K562 (cell line): ENCODE measurements around the gene PITX2. TPM values are rescaled to one million over a fixed set of nuclear protein-coding genes. Genes with fewer than 3 reads are reported as not detected.

Experiments used
- ATAC-seq: fragments of 200-7000 bp; cut with Tn5 transposase; 3 replicates; pipeline ENCODE4 v1.9.1; 2020; ENCODE audit warnings: moderate library complexity
- BruUV-seq: library from RNA; stranded (reverse); fragments of 400-500 nt; replicated peaks from 2 replicates; lab custom pipeline; 2021; lab: Mats Ljungman, UMichigan
- CTCF ChIA-PET: fragments of 300-600 bp; formaldehyde crosslinking; extraction: SDS; loops from one replicate; lab custom pipeline; 2021; ENCODE audit warnings: low intra/inter-chr PET ratio; lab: Yijun Ruan, JAX
- POLR2A ChIA-PET: fragments of 300-600, 350-650 bp; sonication (Branson Sonifier 250); formaldehyde crosslinking; extraction: SDS; loops from one replicate; lab custom pipeline; 2021; ENCODE audit warnings: antibody characterized with exemption, inconsistent platforms; lab: Yijun Ruan, JAX
- DNase-seq, 4 experiments: peaks; one replicate each; pipeline versions ENCODE4 v3.0.0 to v3.0.0-alpha.2; 2011 to 2018; ENCODE audit warnings: low spot score in 3 of 4, mixed read lengths in 3 of 4; ENCODE audit errors: extremely low read depth in 1 of 4
- FAIRE-seq: peaks from 2 replicates; lab custom pipeline; 2011; peaks lifted over from hg19 to GRCh38; lab: Jason Lieb, UNC
- H2AFZ ChIP-seq: 2 replicates; pipeline ENCODE4 v1.6.0; 2011; ENCODE audit warnings: low read depth, low read length, control low read depth, inconsistent platforms
- H3K27ac ChIP-seq: fragments of 200-600 bp; 3 replicates; pipeline ENCODE4 v1.8.0; 2011; ENCODE audit warnings: low read depth, mild to moderate bottlenecking, control low read depth, inconsistent platforms, low read length, moderate library complexity, mixed read lengths; ENCODE audit errors: extremely low read depth
- H3K27me3 ChIP-seq, 2 experiments: fragments of 300-600 bp in 1 of 2; 2 replicates in 1 of 2; 3 replicates in 1 of 2; pipeline versions ENCODE4 v1.6.0 to v1.8.0; 2011; ENCODE audit warnings: inconsistent platforms in 2 of 2, low read length in 2 of 2, mild to moderate bottlenecking in 1 of 2, mixed read lengths in 1 of 2, moderate library complexity in 1 of 2; ENCODE audit not compliant: control insufficient read depth in 2 of 2, insufficient read depth in 2 of 2
- H3K36me3 ChIP-seq: fragments of 300-600 bp; 3 replicates; pipeline ENCODE4 v1.8.0; 2011; ENCODE audit warnings: mild to moderate bottlenecking, low read length, inconsistent platforms; ENCODE audit not compliant: control insufficient read depth, insufficient read depth
- H3K4me1 ChIP-seq, 2 experiments: fragments of 200-600 bp in 1 of 2; replicated peaks in 1 of 2; 2 replicates in 1 of 2; 3 replicates in 1 of 2; pipeline versions ENCODE4 v1.5.1 to v1.8.0; 2011; ENCODE audit warnings: inconsistent platforms in 2 of 2, low read length in 2 of 2, mild to moderate bottlenecking in 1 of 2, mixed read lengths in 1 of 2, moderate library complexity in 1 of 2; ENCODE audit not compliant: control insufficient read depth in 2 of 2, insufficient read depth in 2 of 2
- H3K4me2 ChIP-seq: 2 replicates; pipeline ENCODE4 v1.6.1; 2011; ENCODE audit warnings: low read length, control low read depth, inconsistent platforms, mixed read lengths; ENCODE audit not compliant: insufficient read depth
- H3K4me3 ChIP-seq: fragments of 200-600 bp; sonication (generic), shearing (Covaris generic); 2 replicates; pipeline ENCODE4 v1.5.1; 2016; ENCODE audit warnings: control low read depth, inconsistent platforms
- H3K79me2 ChIP-seq: fragments of 200-600 bp; 3 replicates; pipeline ENCODE4 v1.8.0; 2011; ENCODE audit warnings: low read length, inconsistent platforms; ENCODE audit not compliant: control insufficient read depth, insufficient read depth
- H3K9ac ChIP-seq, 2 experiments: 2 replicates each; pipeline versions ENCODE4 v1.6.0 to v1.6.1; 2011; ENCODE audit warnings: low read depth in 2 of 2, low read length in 2 of 2, control low read depth in 1 of 2, inconsistent platforms in 1 of 2, mild to moderate bottlenecking in 1 of 2, mixed read lengths in 1 of 2; ENCODE audit not compliant: insufficient read depth in 1 of 2
- H3K9me1 ChIP-seq: one replicate; pipeline ENCODE4 v1.6.0; 2011; ENCODE audit warnings: inconsistent platforms, mild to moderate bottlenecking, low read length, moderate library complexity; ENCODE audit not compliant: control insufficient read depth, insufficient read depth
- H3K9me3 ChIP-seq: replicated peaks from 2 replicates; pipeline ENCODE4 v1.5.1; 2011; ENCODE audit warnings: low read depth, low read length, inconsistent platforms; ENCODE audit not compliant: control insufficient read depth, insufficient read depth
- H4K20me1 ChIP-seq: replicated peaks from 2 replicates; pipeline ENCODE4 v1.6.1; 2011; ENCODE audit warnings: low read length, inconsistent platforms, mixed read lengths; ENCODE audit not compliant: control insufficient read depth, insufficient read depth
- CCNT2 ChIP-seq: IDR thresholded peaks from 2 replicates; pipeline ENCODE4 v1.6.1; 2011; ENCODE audit warnings: borderline replicate concordance, low read depth, mild to moderate bottlenecking, moderate library complexity, mixed read lengths, low read length; ENCODE audit not compliant: insufficient read length; ENCODE audit errors: extremely low read depth
- FOXJ3 ChIP-seq: sonication (generic); formaldehyde crosslinking; IDR thresholded peaks from 2 replicates; pipeline ENCODE4 v1.4.0; 2020; ENCODE audit warnings: mild to moderate bottlenecking, missing genetic modification reagents
- MAFG ChIP-seq: fragments of 450-650 bp; conservative IDR thresholded peaks from 2 replicates; pipeline ENCODE4 v1.6.1; 2016; ENCODE audit warnings: missing genetic modification characterization, missing compliant biosample characterization
- MYC ChIP-seq, 2 experiments: fragments of 250-450 bp in 1 of 2; sonication (Bioruptor Pico) in 1 of 2; IDR thresholded peaks; 2 replicates each; pipeline versions ENCODE4 v1.5.1 to v1.6.1; 2012 to 2021; ENCODE audit warnings: low read depth in 2 of 2, borderline replicate concordance in 1 of 2, improper control_type of control experiment in 1 of 2, low read length in 1 of 2, mild to moderate bottlenecking in 1 of 2, moderate library complexity in 1 of 2
- NRF1 ChIP-seq, 2 experiments: fragments of 450-650 bp; IDR thresholded peaks in 1 of 2; conservative IDR thresholded peaks in 1 of 2; 2 replicates each; pipeline ENCODE4 v1.6.1; 2014; ENCODE audit warnings: mild to moderate bottlenecking in 2 of 2
- POU5F1 ChIP-seq: fragments of 150-350 bp; IDR thresholded peaks from 2 replicates; pipeline ENCODE4 v1.6.1; 2014; ENCODE audit warnings: borderline replicate concordance, low read length, low read depth, mild to moderate bottlenecking; ENCODE audit not compliant: partially characterized antibody
- ZNF57 ChIP-seq: fragments of 450-650 bp; formaldehyde crosslinking; IDR thresholded peaks from 2 replicates; pipeline ENCODE4 v1.4.0; 2020; ENCODE audit warnings: mild to moderate bottlenecking, moderate library complexity
- WGBS: fragments of 100-300 bp; shearing (Covaris generic); methylation state at CpG from one replicate; pipeline ENCODE4 v1.1.6; 2016; ENCODE audit warnings: low coverage, mixed read lengths; ENCODE audit not compliant: insufficient coverage; ENCODE audit errors: missing lambda C conversion rate; 5-methylcytosine and 5-hydroxymethylcytosine counted together
- in situ Hi-C: fragments of 300-500 bp; cut with MboI; formaldehyde crosslinking; loops from 4 replicates; pipeline ENCODE4 v1.15.0; 2018; ENCODE audit warnings: inconsistent platforms, mixed read lengths
- intact Hi-C: fragments of 100-400 bp; cut with micrococcal nuclease; formaldehyde crosslinking; loops from 2 replicates; pipeline ENCODE4 v1.14.2; 2022
- polyA plus RNA-seq, 8 experiments: library from polyadenylated mRNA; depleted of rRNA in 4 of 8; stranded (reverse) in 5 of 8; unstranded in 3 of 8; fragments of >200 nt; fragmentation: Nextera tagmentation in 2 of 8; fragmentation: Illumina TruSeq in 1 of 8; extraction: Ambion mirVana in 2 of 8; extraction: Trizol in 1 of 8; gene quantifications; 2 replicates each; pipeline versions ENCODE4 v1.2.1 to v1.2.3, GENCODE V29; 2011 to 2014; ENCODE audit warnings: inconsistent platforms in 1 of 8, missing spikeins in 1 of 8
- total RNA-seq, 7 experiments: library from RNA; depleted of rRNA in 6 of 7; stranded (reverse); fragments of >200 nt in 6 of 7; fragmentation: Illumina TruSeq in 2 of 7; extraction: Trizol in 2 of 7; gene quantifications; 2 replicates each; pipeline versions ENCODE4 v1.2.1 to v1.2.3, GENCODE V29; 2011 to 2021; ENCODE audit warnings: low replicate concordance in 1 of 7

PITX2 gene
- total and polyA plus RNA-seq, 9 of the 15 experiments (the other 6 are each of a cell fraction or from before 2014, with no cell fraction given) = 0.08 TPM; not detected in 8

DNA sequence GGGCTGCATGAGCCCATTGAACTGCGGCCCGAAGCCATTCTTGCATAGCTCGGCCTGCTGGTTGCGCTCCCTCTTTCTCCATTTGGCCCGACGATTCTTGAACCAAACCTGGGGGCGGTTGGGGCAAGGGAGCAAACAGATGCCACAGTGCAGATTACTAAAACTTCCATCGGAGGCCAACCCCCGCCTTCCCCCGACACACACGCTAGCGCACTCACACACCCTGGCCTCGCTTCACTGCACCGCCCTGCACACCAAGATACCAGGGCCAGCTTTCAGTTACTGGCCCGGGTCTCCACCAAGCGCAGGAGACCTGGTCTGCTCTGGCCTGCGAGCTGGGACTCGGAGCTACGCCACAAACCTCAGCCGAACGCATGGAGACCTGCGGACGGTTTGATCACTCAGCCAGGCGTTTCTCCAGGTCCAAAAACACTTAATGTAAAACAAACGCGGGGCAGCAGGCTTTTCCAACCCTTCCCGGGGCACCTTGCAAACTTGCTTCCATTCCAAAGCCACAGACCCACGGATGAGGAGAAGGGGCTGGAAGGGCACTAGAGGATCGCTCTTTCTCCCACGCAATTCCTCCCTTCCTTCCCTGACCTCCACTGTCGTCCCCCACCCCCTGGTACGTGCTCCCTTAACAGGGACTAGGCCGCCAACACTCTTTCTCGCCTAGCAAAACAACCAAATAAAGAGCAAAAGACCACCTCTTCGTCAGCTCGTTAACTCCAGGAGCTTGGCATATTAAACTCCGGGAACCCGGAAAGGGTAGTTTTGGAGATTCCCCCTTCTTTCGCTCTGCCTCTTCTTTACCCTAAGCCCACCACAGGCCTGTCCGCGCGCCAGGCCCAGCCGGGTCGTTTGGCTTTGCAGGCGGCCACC is 4.1 kb downstream of the PITX2 start:
- H4K20me1 ChIP-seq = no peaks in the 10 kb centered on the region
- in situ Hi-C loops = no loop called here
- intact Hi-C loops = no loop called here
- H3K4me1 ChIP-seq = peaks cover 0 to 11% of the 10 kb centered on the region in 2 experiments; a peak in 1 of 5 replicates
- TF ChIP-seq MAFG (no peak), FOXJ3 (CRISPR knock-in tag) (no peak), MYC (IDR thresholded peaks at IDR 0.05; ENCODE audit: low read depth, low read length) (no peak), MYC (CRISPR knock-in tag; IDR thresholded peaks at IDR 0.05; ENCODE audit: borderline replicate concordance, low read depth) (no peak), NRF1 (conservative IDR thresholded peaks at IDR 0.05 in 1 of 2, IDR thresholded peaks at IDR 0.05 in 1 of 2) (no peak), CCNT2 (no peak), POU5F1 (no peak), ZNF57 (no peak)
- POLR2A ChIA-PET = interaction anchor here (1.0 kb wide), 1 partner anchor 8 kb away, joined by 4 read pairs; no protein-coding TSS in a partner anchor
- H3K9me3 ChIP-seq = no peaks in the 10 kb centered on the region
- no peaks in the 10 kb centered on the region for H3K79me2 ChIP-seq
- 4% methylated on average over 42 of the region's 45 CpGs for WGBS
- H2AFZ ChIP-seq = no peak overlapping the region
- CTCF ChIA-PET = no interaction called here
- peaks cover 44 to 74% of the 10 kb centered on the region in 2 experiments for H3K27me3 ChIP-seq
- FAIRE-seq (no peak), ATAC-seq (no peak), DNase-seq (no peak)
- H3K4me3 ChIP-seq = no peak overlapping the region
- no peak overlapping the region for H3K9ac ChIP-seq
- no peaks in the 10 kb centered on the region for H3K36me3 ChIP-seq
- no peak overlapping the region for H3K4me2 ChIP-seq
- H3K9me1 ChIP-seq = no peaks in the 10 kb centered on the region
- no peak overlapping the region for H3K27ac ChIP-seq
- BruUV-seq = no TSS peak
